Calu3 (cell line): ENCODE measurements around the gene MYO3B. TPM values are rescaled to one million over a fixed set of nuclear protein-coding genes. Genes with fewer than 3 reads are reported as not detected.

Experiments used
- BruUV-seq: library from RNA; stranded (reverse); fragments of 400-500 nt; replicated peaks from 2 replicates; lab custom pipeline; 2021; lab: Mats Ljungman, UMichigan
- CTCF ChIA-PET: fragments of 300-600 bp; sonication (Branson Sonifier 250); formaldehyde crosslinking; loops from one replicate; lab custom pipeline; 2022; ENCODE audit warnings: antibody characterized with exemption; lab: Charles Lee
- DNase-seq: peaks from one replicate; pipeline ENCODE4 v3.0.0; 2022
- H3K27ac Mint-ChIP-seq: one replicate; pipeline ENCODE4 v1.8.0; 2022; ENCODE audit warnings: mixed read lengths; ENCODE audit not compliant: unreplicated experiment
- H3K27me3 Mint-ChIP-seq: one replicate; pipeline ENCODE4 v1.8.0; 2022; ENCODE audit warnings: mixed read lengths; ENCODE audit not compliant: unreplicated experiment
- H3K36me3 Mint-ChIP-seq: one replicate; pipeline ENCODE4 v1.8.0; 2022; ENCODE audit warnings: mild to moderate bottlenecking, moderate library complexity, mixed read lengths; ENCODE audit not compliant: insufficient read depth, unreplicated experiment
- H3K4me1 Mint-ChIP-seq: one replicate; pipeline ENCODE4 v1.8.0; 2022; ENCODE audit warnings: mild to moderate bottlenecking, low read depth, mixed read lengths; ENCODE audit not compliant: unreplicated experiment
- H3K4me3 Mint-ChIP-seq: one replicate; pipeline ENCODE4 v1.8.0; 2022; ENCODE audit warnings: mild to moderate bottlenecking, low read depth, moderate library complexity, mixed read lengths; ENCODE audit not compliant: unreplicated experiment
- H3K9me3 Mint-ChIP-seq: one replicate; pipeline ENCODE4 v1.8.0; 2022; ENCODE audit warnings: low read depth, mixed read lengths; ENCODE audit not compliant: unreplicated experiment
- intact Hi-C: fragments of 100-400 bp; cut with micrococcal nuclease; formaldehyde crosslinking; loops from one replicate; pipeline ENCODE4 v1.10.0; 2022; ENCODE audit not compliant: unreplicated experiment
- total RNA-seq: library from RNA; stranded (reverse); gene quantifications from 2 replicates; pipeline ENCODE4 v1.2.3, GENCODE V29; 2022
- TF ChIP-seq, protein P1 (sequence below): fragments of 200-600 bp; IDR thresholded peaks from one replicate; pipeline ENCODE4 v1.8.0; 2022; ENCODE audit warnings: antibody characterized with exemption; ENCODE audit not compliant: unreplicated experiment

MYO3B gene
- total RNA-seq, 1 experiment from 2014 or later, result 5.0 TPM

DNA sequence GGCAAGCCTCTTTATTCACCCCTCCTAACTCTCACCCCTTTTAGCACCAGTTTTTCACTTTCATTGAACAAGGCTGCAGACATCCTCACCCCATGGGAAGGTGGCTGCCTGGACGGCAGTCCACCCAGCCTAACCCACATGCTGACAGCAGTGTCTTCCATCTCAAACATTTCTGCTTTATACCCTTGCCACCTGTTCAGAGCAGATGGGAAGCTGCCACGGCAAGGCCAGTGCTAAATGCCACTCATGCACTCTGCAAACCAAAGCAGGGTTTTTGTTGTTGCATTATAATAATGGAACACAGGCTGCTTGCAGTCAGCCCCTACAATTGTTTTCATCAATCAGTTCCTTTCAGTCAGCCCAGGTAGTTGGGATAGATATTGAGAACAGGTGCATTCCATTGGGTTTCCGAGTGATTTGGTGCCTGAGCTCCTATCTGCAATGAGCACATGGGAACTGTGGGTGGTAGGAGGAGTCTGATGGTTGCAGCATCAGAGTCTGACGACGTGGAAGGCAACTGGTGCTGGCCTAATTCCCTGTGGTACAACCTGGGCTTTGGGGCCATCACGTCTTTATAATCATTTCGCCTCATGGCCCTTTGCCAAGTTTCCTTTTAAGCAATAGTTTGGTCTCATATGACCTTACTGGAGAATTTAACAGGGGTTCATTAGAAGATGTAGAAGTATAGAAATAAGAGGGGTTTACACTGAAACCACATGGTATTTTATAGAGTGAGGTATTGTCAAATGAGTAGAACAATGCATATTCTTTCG, 284.7 kb downstream of the MYO3B start:
- intact Hi-C loops, result loop anchor here (10.0 kb wide), 1 partner anchor 352 kb away; the partner anchor contains the start of gene GAD1
- BruUV-seq, result no TSS peak
- no peaks in the 10 kb centered on the region for H3K36me3 Mint-ChIP-seq
- no peaks in the 10 kb centered on the region for H3K9me3 Mint-ChIP-seq
- H3K4me3 Mint-ChIP-seq, result no peak overlapping the region
- TF ChIP-seq, protein P1, sequence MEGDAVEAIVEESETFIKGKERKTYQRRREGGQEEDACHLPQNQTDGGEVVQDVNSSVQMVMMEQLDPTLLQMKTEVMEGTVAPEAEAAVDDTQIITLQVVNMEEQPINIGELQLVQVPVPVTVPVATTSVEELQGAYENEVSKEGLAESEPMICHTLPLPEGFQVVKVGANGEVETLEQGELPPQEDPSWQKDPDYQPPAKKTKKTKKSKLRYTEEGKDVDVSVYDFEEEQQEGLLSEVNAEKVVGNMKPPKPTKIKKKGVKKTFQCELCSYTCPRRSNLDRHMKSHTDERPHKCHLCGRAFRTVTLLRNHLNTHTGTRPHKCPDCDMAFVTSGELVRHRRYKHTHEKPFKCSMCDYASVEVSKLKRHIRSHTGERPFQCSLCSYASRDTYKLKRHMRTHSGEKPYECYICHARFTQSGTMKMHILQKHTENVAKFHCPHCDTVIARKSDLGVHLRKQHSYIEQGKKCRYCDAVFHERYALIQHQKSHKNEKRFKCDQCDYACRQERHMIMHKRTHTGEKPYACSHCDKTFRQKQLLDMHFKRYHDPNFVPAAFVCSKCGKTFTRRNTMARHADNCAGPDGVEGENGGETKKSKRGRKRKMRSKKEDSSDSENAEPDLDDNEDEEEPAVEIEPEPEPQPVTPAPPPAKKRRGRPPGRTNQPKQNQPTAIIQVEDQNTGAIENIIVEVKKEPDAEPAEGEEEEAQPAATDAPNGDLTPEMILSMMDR, result no peak
- CTCF ChIA-PET, result no interaction called here
- no peaks in the 10 kb centered on the region for H3K27me3 Mint-ChIP-seq
- no peak overlapping the region for H3K27ac Mint-ChIP-seq
- H3K4me1 Mint-ChIP-seq, result peaks cover 23% of the 10 kb centered on the region
- no peak for DNase-seq

DNA sequence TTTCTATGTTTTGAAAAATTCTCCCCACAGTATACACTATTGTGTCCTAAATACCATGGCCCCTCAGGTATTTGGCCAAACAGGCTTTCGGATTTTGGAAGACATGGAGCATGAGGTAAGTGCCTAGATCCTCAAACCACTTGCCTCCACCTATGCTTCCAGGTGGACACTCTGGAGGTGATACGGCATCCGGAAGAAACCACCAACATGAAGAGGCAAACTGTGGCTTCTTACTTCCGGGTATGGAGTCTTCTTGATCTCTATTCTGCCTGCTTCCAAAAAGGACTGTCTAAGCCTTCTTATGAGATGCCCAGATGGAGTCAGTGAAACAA, 285.2 kb downstream of the MYO3B start:
- no peak overlapping the region for H3K27ac Mint-ChIP-seq
- BruUV-seq, result no TSS peak

DNA sequence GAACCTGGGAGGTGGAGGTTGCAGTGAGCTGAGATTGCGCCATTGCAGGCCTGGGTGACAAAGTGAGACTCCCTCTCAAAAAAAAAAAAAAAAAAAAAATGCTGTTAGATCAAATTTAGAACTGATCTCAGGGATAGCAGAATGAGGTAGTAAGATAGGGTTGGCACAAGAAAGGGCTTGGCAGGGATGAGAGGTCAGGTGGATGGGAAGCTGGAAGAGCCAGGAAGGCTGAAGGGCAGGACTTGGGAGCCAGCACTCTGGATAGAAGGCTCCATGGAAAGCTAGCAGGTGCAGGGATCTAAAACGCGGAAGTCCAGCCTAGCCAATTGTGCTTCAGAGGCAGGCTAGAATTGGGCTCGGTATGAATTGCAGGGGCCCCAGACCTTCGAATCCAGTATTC, 286.3 kb downstream of the MYO3B start:
- no peak overlapping the region for H3K4me3 Mint-ChIP-seq
- no peaks in the 10 kb centered on the region for H3K27me3 Mint-ChIP-seq
- no peak for DNase-seq
- intact Hi-C loops, result loop anchor here (10.0 kb wide), 1 partner anchor 351 kb away; the partner anchor contains the start of gene GAD1
- H3K36me3 Mint-ChIP-seq, result no peaks in the 10 kb centered on the region
- no TSS peak for BruUV-seq
- TF ChIP-seq, protein P1, result no peak
- CTCF ChIA-PET, result no interaction called here
- peaks cover under 1% of the 10 kb centered on the region for H3K9me3 Mint-ChIP-seq
- H3K27ac Mint-ChIP-seq, result no peak overlapping the region
- H3K4me1 Mint-ChIP-seq, result peaks cover 25% of the 10 kb centered on the region

More for the DNA sequence above, 285.2 kb downstream of the MYO3B start:
- no peaks in the 10 kb centered on the region for H3K36me3 Mint-ChIP-seq
- H3K9me3 Mint-ChIP-seq, result no peaks in the 10 kb centered on the region
- TF ChIP-seq, protein P1, result no peak
- peaks cover 23% of the 10 kb centered on the region for H3K4me1 Mint-ChIP-seq
- no peak for DNase-seq
- CTCF ChIA-PET, result no interaction called here
- H3K27me3 Mint-ChIP-seq, result no peaks in the 10 kb centered on the region
- intact Hi-C loops, result loop anchor here (10.0 kb wide), 1 partner anchor 352 kb away; the partner anchor contains the start of gene GAD1
- H3K4me3 Mint-ChIP-seq, result no peak overlapping the region

DNA sequence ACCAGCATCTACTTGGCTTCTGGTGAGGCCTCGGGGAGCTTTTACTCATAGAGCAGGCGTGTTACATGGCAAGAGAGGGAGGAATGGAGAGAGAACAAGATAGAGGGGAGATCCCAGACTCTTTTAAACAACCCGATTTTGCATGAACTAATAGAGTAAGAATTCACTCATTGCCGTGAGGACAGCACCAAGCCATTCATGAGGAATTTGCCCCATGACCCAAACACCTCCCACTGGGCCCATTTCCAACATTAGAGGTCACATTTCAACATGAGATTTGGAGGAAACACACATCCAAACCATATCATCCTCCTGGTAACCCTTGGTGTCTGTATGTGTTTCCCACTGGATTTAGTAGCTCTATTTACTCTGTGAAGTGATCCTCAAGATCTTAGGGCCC, 287.3 kb downstream of the MYO3B start:
- BruUV-seq, result no TSS peak
- CTCF ChIA-PET, result no interaction called here
- intact Hi-C loops, result loop anchor here (10.0 kb wide), 1 partner anchor 350 kb away; the partner anchor contains the start of gene GAD1
- Mint-ChIP-seq H3K36me3 (no peaks in the 10 kb centered on the region), H3K27ac (no peak overlapping the region), H3K27me3 (no peaks in the 10 kb centered on the region), H3K4me3 (no peak overlapping the region), H3K4me1 (peaks cover 35% of the 10 kb centered on the region), H3K9me3 (peaks cover 3% of the 10 kb centered on the region)
- DNase-seq, result peak; percentile 13
- TF ChIP-seq, protein P1, result no peak
